Measurements from ENCODE around the gene CIRBP.

GRCh38 chr19:1271528-1272422 is 2.6 kb downstream of the CIRBP start:
- TF ChIP-seq, protein P1, sequence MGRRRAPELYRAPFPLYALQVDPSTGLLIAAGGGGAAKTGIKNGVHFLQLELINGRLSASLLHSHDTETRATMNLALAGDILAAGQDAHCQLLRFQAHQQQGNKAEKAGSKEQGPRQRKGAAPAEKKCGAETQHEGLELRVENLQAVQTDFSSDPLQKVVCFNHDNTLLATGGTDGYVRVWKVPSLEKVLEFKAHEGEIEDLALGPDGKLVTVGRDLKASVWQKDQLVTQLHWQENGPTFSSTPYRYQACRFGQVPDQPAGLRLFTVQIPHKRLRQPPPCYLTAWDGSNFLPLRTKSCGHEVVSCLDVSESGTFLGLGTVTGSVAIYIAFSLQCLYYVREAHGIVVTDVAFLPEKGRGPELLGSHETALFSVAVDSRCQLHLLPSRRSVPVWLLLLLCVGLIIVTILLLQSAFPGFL (CRISPR knock-in tag; IDR thresholded peaks at IDR 0.05): no peak
- TF ChIP-seq, protein P2, sequence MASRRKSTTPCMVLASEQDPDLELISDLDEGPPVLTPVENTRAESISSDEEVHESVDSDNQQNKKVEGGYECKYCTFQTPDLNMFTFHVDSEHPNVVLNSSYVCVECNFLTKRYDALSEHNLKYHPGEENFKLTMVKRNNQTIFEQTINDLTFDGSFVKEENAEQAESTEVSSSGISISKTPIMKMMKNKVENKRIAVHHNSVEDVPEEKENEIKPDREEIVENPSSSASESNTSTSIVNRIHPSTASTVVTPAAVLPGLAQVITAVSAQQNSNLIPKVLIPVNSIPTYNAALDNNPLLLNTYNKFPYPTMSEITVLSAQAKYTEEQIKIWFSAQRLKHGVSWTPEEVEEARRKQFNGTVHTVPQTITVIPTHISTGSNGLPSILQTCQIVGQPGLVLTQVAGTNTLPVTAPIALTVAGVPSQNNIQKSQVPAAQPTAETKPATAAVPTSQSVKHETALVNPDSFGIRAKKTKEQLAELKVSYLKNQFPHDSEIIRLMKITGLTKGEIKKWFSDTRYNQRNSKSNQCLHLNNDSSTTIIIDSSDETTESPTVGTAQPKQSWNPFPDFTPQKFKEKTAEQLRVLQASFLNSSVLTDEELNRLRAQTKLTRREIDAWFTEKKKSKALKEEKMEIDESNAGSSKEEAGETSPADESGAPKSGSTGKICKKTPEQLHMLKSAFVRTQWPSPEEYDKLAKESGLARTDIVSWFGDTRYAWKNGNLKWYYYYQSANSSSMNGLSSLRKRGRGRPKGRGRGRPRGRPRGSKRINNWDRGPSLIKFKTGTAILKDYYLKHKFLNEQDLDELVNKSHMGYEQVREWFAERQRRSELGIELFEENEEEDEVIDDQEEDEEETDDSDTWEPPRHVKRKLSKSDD (conservative IDR thresholded peaks at IDR 0.05; ENCODE audit: low read length): no peak
- TF ChIP-seq SNRNP70 (optimal IDR thresholded peaks at IDR 0.05; ENCODE audit: low read depth, low read length) (no peak), RNF2 (IDR thresholded peaks at IDR 0.05) (0 out of 2 replicates have a peak, but pooled peaks have one; percentile 36), POLR2A (conservative IDR thresholded peaks at IDR 0.05) (peak; percentile 23; the same call in 1 of the 2 replicates)

Measured in K562 (cell line).